MCF 10A (cell line): ENCODE results near the gene DNM3. TPM values are rescaled to one million over a fixed set of nuclear protein-coding genes. Genes with fewer than 3 reads are reported as not detected.

Source experiments
- BruUV-seq: library from RNA; stranded (reverse); fragments of 400-500 nt; replicated peaks from 2 replicates; lab custom pipeline; 2021; lab: Mats Ljungman, UMichigan
- CTCF ChIA-PET: fragments of 300-600 bp; sonication (Branson Sonifier 250); formaldehyde crosslinking; extraction: SDS; loops from one replicate; lab custom pipeline; 2021; ENCODE audit warnings: antibody characterized with exemption, inconsistent platforms; lab: Yijun Ruan, JAX
- POLR2A ChIA-PET: fragments of 300-600, 350-650 bp; sonication (Branson Sonifier 250); formaldehyde crosslinking; extraction: SDS; loops from one replicate; lab custom pipeline; 2020; ENCODE audit warnings: antibody characterized with exemption, inconsistent platforms; lab: Yijun Ruan, JAX
- DNase-seq: peaks from one replicate; pipeline ENCODE4 v3.0.0-alpha.2; 2018; ENCODE audit not compliant: unreplicated experiment
- H3K27ac Mint-ChIP-seq: one replicate; pipeline ENCODE4 v1.8.0; 2022; ENCODE audit warnings: mild to moderate bottlenecking, low read depth, mixed read lengths; ENCODE audit not compliant: unreplicated experiment
- H3K27me3 Mint-ChIP-seq: one replicate; pipeline ENCODE4 v1.8.0; 2022; ENCODE audit warnings: mixed read lengths; ENCODE audit not compliant: insufficient read depth, unreplicated experiment
- H3K36me3 Mint-ChIP-seq: one replicate; pipeline ENCODE4 v1.8.0; 2022; ENCODE audit warnings: mild to moderate bottlenecking, moderate library complexity, mixed read lengths; ENCODE audit not compliant: insufficient read depth, unreplicated experiment
- H3K4me1 Mint-ChIP-seq: one replicate; pipeline ENCODE4 v1.8.0; 2022; ENCODE audit warnings: mixed read lengths; ENCODE audit not compliant: insufficient read depth, unreplicated experiment
- H3K4me3 Mint-ChIP-seq: one replicate; pipeline ENCODE4 v1.8.0; 2022; ENCODE audit warnings: mild to moderate bottlenecking, moderate library complexity, mixed read lengths; ENCODE audit not compliant: unreplicated experiment
- H3K9me3 Mint-ChIP-seq: one replicate; pipeline ENCODE4 v1.8.0; 2022; ENCODE audit warnings: mixed read lengths; ENCODE audit not compliant: unreplicated experiment
- CTCF ChIP-seq: fragments of 200-600 bp; IDR thresholded peaks from one replicate; pipeline ENCODE4 v1.8.0; 2022; ENCODE audit warnings: antibody characterized with exemption, mild to moderate bottlenecking; ENCODE audit not compliant: unreplicated experiment
- intact Hi-C: fragments of 100-400 bp; cut with micrococcal nuclease; formaldehyde crosslinking; loops from 2 replicates; pipeline ENCODE4 v1.14.1; 2022
- total RNA-seq: library from RNA; stranded (reverse); gene quantifications from 2 replicates; pipeline ENCODE4 v1.2.3, GENCODE V29; 2022

Gene DNM3
- total RNA-seq, 1 experiment from 2014 or later, result 0.68 TPM

GRCh38 chr1:172142324-172142723, 301.0 kb downstream of the DNM3 start:
- Mint-ChIP-seq H3K36me3 (no peaks in the 10 kb centered on the region), H3K9me3 (no peaks in the 10 kb centered on the region), H3K27ac (no peak overlapping the region), H3K4me1 (peaks cover 8% of the 10 kb centered on the region), H3K4me3 (no peak overlapping the region), H3K27me3 (no peaks in the 10 kb centered on the region)
- no peak for TF ChIP-seq CTCF
- CTCF ChIA-PET, result interaction anchor here (0.7 to 1.4 kb wide), 2 partner anchors 53 to 116 kb away, joined by 4 read pairs; no protein-coding TSS in a partner anchor
- no peak for DNase-seq
- POLR2A ChIA-PET, result interaction anchor here (1.0 kb wide), 1 partner anchor 257 kb away, joined by 3 read pairs; no protein-coding TSS in a partner anchor
- no TSS peak for BruUV-seq
- intact Hi-C loops, result no loop called here

DNA sequence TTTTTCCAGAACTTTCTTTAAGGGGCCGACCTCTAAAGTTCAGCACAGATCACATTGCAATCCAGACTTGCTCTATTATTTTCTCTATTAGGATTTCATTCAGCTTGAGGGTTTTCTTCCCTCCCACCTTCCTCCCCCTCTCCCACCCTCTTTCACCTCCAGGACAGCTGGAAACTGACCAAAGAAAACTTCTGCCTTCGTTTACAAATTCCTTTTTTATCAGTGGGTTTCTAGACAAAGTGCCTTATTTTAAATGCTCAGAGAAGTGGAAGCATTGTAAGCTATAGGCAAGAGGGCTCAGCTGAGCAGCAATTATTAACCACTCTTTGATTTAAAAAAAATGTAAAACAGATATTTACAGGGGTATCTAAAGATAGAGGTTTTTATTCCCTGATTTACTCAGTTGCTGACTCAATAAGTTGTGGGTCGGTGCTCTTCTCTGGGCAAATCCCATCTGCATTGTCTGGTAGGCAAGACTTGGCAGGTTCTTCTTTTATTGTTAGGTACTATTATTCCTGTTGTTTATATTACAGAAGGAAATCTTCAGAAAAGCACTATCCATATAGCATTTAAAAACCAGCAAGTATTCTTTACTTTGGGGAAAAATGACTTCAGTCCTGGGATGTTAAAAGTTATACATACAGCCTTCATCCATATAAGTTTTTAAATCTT, 302.2 kb downstream of the DNM3 start:
- Mint-ChIP-seq H3K9me3 (no peaks in the 10 kb centered on the region), H3K4me3 (no peak overlapping the region), H3K36me3 (no peaks in the 10 kb centered on the region), H3K4me1 (peaks cover 13% of the 10 kb centered on the region), H3K27ac (no peak overlapping the region), H3K27me3 (no peaks in the 10 kb centered on the region)
- BruUV-seq, result no TSS peak
- POLR2A ChIA-PET, result no interaction called here
- no peak for TF ChIP-seq CTCF
- intact Hi-C loops, result no loop called here
- CTCF ChIA-PET, result no interaction called here
- DNase-seq, result peak; percentile 20

GRCh38 chr1:172144445-172145061, 303.3 kb downstream of the DNM3 start:
- H3K4me3 Mint-ChIP-seq, result no peak overlapping the region

More at GRCh38 chr1:172144445-172145061, 303.3 kb downstream of the DNM3 start:
- peaks cover 13% of the 10 kb centered on the region for H3K4me1 Mint-ChIP-seq
- intact Hi-C loops, result no loop called here
- H3K9me3 Mint-ChIP-seq, result no peaks in the 10 kb centered on the region
- DNase-seq, result no peak
- CTCF ChIA-PET, result interaction anchor here (0.6 to 1.3 kb wide), 3 partner anchors 16 to 118 kb away, joined by 3 to 7 read pairs (median 4); no protein-coding TSS in a partner anchor
- H3K36me3 Mint-ChIP-seq, result no peaks in the 10 kb centered on the region
- POLR2A ChIA-PET, result interaction anchor here (1.1 kb wide), 1 partner anchor 24 kb away, joined by 3 read pairs; no protein-coding TSS in a partner anchor
- no TSS peak for BruUV-seq
- no peak for TF ChIP-seq CTCF
- H3K27ac Mint-ChIP-seq, result no peak overlapping the region
- H3K27me3 Mint-ChIP-seq, result no peaks in the 10 kb centered on the region
